Measurements from ENCODE around the gene ARHGAP15. TPM values are rescaled to one million over a fixed set of nuclear protein-coding genes. Genes with fewer than 3 reads are reported as not detected.

The ARHGAP15 gene
- total and polyA plus RNA-seq, 4 donors, result 3.8 to 17.9 (median 13.2) TPM

DNA sequence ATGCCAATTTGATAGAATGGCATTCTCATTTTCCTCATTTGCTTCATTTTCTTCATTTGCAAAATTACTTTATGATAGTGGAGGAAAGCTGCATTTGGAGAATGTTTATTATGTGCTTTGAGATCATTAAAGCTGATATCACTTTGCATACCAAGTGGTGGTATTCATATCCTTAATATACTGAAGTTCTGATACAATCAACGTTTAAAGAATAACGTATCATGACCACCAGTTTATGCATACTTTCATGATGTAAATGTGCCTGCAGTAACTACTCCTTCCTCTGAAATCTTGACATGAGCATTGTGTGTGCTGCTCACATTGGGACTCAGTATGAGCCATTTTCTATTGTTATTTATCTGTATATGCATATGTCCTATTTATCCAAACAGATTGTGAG lies 302.1 kb downstream of the ARHGAP15 start (continued):
- TF ChIP-seq, protein P1, sequence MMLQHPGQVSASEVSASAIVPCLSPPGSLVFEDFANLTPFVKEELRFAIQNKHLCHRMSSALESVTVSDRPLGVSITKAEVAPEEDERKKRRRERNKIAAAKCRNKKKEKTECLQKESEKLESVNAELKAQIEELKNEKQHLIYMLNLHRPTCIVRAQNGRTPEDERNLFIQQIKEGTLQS (IDR thresholded peaks at IDR 0.05), result no peak
- TF ChIP-seq HNF4A (conservative IDR thresholded peaks at IDR 0.05), result no peak
- no peak for TF ChIP-seq JUND (IDR thresholded peaks at IDR 0.05)
- TF ChIP-seq RXRA (IDR thresholded peaks at IDR 0.05), result no peak
- no peak for TF ChIP-seq FOXA2 (IDR thresholded peaks at IDR 0.05)
- no peak for TF ChIP-seq SP1 (IDR thresholded peaks at IDR 0.05)
- TF ChIP-seq RAD21 (IDR thresholded peaks at IDR 0.05), result no peak

DNA sequence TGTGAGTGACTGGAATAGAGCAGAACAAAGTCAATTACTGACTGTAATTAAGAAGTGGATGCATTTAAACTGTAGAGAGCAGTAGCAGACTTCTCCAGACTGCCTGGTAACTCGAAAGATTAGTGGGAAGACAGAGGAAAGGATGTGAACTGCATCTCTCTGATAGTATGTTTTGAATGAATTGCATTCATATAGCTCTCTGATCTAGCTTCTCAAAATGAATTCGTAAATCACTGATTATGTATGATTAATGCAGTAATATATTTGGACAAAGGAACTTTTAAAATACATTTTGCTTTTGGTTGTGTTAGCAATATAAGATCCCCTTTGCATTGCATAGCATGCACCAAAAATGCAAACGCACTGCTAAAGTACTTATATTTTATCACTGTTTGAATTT lies 304.0 kb downstream of the ARHGAP15 start:
- TF ChIP-seq YY1 (IDR thresholded peaks at IDR 0.05) (no peak), RAD21 (IDR thresholded peaks at IDR 0.05) (peak; percentile 46 to 52), EGR1 (IDR thresholded peaks at IDR 0.05; ENCODE audit: low read depth in 2 of 2) (no peak)
- TF ChIP-seq, protein P2, sequence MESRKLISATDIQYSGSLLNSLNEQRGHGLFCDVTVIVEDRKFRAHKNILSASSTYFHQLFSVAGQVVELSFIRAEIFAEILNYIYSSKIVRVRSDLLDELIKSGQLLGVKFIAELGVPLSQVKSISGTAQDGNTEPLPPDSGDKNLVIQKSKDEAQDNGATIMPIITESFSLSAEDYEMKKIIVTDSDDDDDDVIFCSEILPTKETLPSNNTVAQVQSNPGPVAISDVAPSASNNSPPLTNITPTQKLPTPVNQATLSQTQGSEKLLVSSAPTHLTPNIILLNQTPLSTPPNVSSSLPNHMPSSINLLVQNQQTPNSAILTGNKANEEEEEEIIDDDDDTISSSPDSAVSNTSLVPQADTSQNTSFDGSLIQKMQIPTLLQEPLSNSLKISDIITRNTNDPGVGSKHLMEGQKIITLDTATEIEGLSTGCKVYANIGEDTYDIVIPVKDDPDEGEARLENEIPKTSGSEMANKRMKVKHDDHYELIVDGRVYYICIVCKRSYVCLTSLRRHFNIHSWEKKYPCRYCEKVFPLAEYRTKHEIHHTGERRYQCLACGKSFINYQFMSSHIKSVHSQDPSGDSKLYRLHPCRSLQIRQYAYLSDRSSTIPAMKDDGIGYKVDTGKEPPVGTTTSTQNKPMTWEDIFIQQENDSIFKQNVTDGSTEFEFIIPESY (IDR thresholded peaks at IDR 0.05), result no peak
- H3K9me3 ChIP-seq (ENCODE audit: control insufficient read depth in 4 of 4, low read length in 3 of 4), result no peaks in the 10 kb centered on the region
- H3K36me3 ChIP-seq (ENCODE audit: control insufficient read depth in 4 of 4, insufficient read depth in 3 of 4, low read depth in 1 of 4, low read length in 3 of 4), result no peaks in the 10 kb centered on the region
- 83% methylated on average over 3 of the region's 3 CpGs for WGBS
- H3K27me3 ChIP-seq (ENCODE audit: control insufficient read depth in 4 of 4, insufficient read depth in 4 of 4, low read length in 3 of 4), result no peaks in the 10 kb centered on the region
- H3K27ac ChIP-seq (ENCODE audit: low read depth in 1 of 2, low read length in 2 of 2), result no peak overlapping the region
- no peak overlapping the region for H3K4me3 ChIP-seq (ENCODE audit: low read depth in 1 of 3, low read length in 3 of 3)
- peaks cover 1 to 24% (median 17%) of the 10 kb centered on the region in 4 donors for H3K4me1 ChIP-seq (ENCODE audit: control insufficient read depth in 4 of 4, insufficient read depth in 4 of 4, low read length in 3 of 4)
- H3K9ac ChIP-seq (ENCODE audit: low read depth in 1 of 2, low read length in 2 of 2), result no peak overlapping the region
- no peak for DNase-seq (ENCODE audit: low spot score)

DNA sequence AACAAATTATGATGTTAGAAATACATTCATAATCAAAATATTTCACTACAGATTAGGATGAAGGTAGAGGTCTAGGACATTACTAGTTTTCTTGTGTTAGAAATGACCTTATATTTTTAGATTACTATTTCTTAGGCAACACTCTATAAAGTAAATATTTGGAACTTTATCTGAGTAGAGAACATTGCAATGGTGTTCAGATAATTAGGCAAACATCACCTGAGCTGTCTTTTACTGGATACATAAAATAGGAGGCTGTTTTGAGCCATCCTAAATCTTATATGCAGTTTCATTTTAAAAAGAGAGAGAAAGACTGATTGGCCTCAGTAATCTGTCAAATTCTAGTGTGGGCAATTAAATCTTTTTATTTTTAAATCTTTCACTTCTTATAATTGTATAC lies 304.6 kb downstream of the ARHGAP15 start:
- no peaks in the 10 kb centered on the region for H3K27me3 ChIP-seq (ENCODE audit: control insufficient read depth in 4 of 4, insufficient read depth in 4 of 4, low read length in 3 of 4)
- H3K9me3 ChIP-seq (ENCODE audit: control insufficient read depth in 4 of 4, low read length in 3 of 4), result no peaks in the 10 kb centered on the region
- H3K9ac ChIP-seq (ENCODE audit: low read depth in 1 of 2, low read length in 2 of 2), result no peak overlapping the region
- peaks cover 1 to 24% (median 17%) of the 10 kb centered on the region in 4 donors for H3K4me1 ChIP-seq (ENCODE audit: control insufficient read depth in 4 of 4, insufficient read depth in 4 of 4, low read length in 3 of 4)
- DNase-seq (ENCODE audit: low spot score), result no peak
- H3K4me3 ChIP-seq (ENCODE audit: low read depth in 1 of 3, low read length in 3 of 3), result no peak overlapping the region
- H3K36me3 ChIP-seq (ENCODE audit: control insufficient read depth in 4 of 4, insufficient read depth in 3 of 4, low read depth in 1 of 4, low read length in 3 of 4), result no peaks in the 10 kb centered on the region
- H3K27ac ChIP-seq (ENCODE audit: low read depth in 1 of 2, low read length in 2 of 2), result no peak overlapping the region
- TF ChIP-seq GABPA (IDR thresholded peaks at IDR 0.05 in 1 of 2, conservative IDR thresholded peaks at IDR 0.05 in 1 of 2) (no peak), FOXA2 (IDR thresholded peaks at IDR 0.05) (no peak), RAD21 (IDR thresholded peaks at IDR 0.05) (no peak), SP1 (IDR thresholded peaks at IDR 0.05) (no peak), TAF1 (conservative IDR thresholded peaks at IDR 0.05) (no peak), HNF4A (conservative IDR thresholded peaks at IDR 0.05) (peak in 1 of 2 donors; percentile 19), FOXA1 (IDR thresholded peaks at IDR 0.05) (no peak), YY1 (IDR thresholded peaks at IDR 0.05) (peak; percentile 4), EGR1 (IDR thresholded peaks at IDR 0.05; ENCODE audit: low read depth in 2 of 2) (no peak), RXRA (IDR thresholded peaks at IDR 0.05) (peak in 1 of 2 donors; percentile 20), NR2F2 (IDR thresholded peaks at IDR 0.05) (no peak)
- TF ChIP-seq, protein P3, sequence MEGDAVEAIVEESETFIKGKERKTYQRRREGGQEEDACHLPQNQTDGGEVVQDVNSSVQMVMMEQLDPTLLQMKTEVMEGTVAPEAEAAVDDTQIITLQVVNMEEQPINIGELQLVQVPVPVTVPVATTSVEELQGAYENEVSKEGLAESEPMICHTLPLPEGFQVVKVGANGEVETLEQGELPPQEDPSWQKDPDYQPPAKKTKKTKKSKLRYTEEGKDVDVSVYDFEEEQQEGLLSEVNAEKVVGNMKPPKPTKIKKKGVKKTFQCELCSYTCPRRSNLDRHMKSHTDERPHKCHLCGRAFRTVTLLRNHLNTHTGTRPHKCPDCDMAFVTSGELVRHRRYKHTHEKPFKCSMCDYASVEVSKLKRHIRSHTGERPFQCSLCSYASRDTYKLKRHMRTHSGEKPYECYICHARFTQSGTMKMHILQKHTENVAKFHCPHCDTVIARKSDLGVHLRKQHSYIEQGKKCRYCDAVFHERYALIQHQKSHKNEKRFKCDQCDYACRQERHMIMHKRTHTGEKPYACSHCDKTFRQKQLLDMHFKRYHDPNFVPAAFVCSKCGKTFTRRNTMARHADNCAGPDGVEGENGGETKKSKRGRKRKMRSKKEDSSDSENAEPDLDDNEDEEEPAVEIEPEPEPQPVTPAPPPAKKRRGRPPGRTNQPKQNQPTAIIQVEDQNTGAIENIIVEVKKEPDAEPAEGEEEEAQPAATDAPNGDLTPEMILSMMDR (IDR thresholded peaks at IDR 0.05; ENCODE audit: low read depth, low read length, missing input control), result no peak
- TF ChIP-seq, protein P4, sequence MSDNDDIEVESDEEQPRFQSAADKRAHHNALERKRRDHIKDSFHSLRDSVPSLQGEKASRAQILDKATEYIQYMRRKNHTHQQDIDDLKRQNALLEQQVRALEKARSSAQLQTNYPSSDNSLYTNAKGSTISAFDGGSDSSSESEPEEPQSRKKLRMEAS (IDR thresholded peaks at IDR 0.05), result no peak
- TF ChIP-seq, protein P2 (IDR thresholded peaks at IDR 0.05), result no peak
- TF ChIP-seq, protein P1 (IDR thresholded peaks at IDR 0.05), result no peak

All from liver (tissue), 9 donors.